Activated naive CD8-positive, alpha-beta T cell treated with anti-CD3 and anti-CD28 coated beads, Interleukin-2, amount 10 ng/mL, durations not matched to agents 7 days and 5 days (primary cell): ENCODE results near the gene SLC2A4RG. TPM values are rescaled to one million over a fixed set of nuclear protein-coding genes. Genes with fewer than 3 reads are reported as not detected.

Source experiments
- ATAC-seq: fragments of 150-1000 bp; cut with Tn5 transposase; one replicate; pipeline ENCODE4 v1.10.0; 2021; ENCODE audit warnings: low read depth, moderate library complexity
- POLR2A ChIA-PET: fragments of 350-600 bp; sonication (Branson Sonifier 250); formaldehyde crosslinking; loops from one replicate; lab custom pipeline; 2021; ENCODE audit warnings: antibody characterized with exemption; lab: Charles Lee
- DNase-seq: peaks from one replicate; pipeline ENCODE4 v3.0.0; 2021
- H3K27ac Mint-ChIP-seq: one replicate; pipeline ENCODE4 v1.8.0; 2022; ENCODE audit warnings: mild to moderate bottlenecking, mixed read lengths
- H3K27me3 Mint-ChIP-seq: one replicate; pipeline ENCODE4 v1.8.0; 2022; ENCODE audit warnings: mild to moderate bottlenecking, moderate library complexity, mixed read lengths
- H3K36me3 Mint-ChIP-seq: one replicate; pipeline ENCODE4 v1.8.0; 2021; ENCODE audit warnings: mild to moderate bottlenecking, mixed read lengths
- H3K4me1 Mint-ChIP-seq: one replicate; pipeline ENCODE4 v1.8.0; 2021; ENCODE audit warnings: mixed read lengths
- H3K4me3 Mint-ChIP-seq: one replicate; pipeline ENCODE4 v1.8.0; 2022; ENCODE audit warnings: mild to moderate bottlenecking, moderate library complexity, mixed read lengths
- H3K9me3 Mint-ChIP-seq: one replicate; pipeline ENCODE4 v1.8.0; 2021; ENCODE audit warnings: mixed read lengths
- total RNA-seq, 2 experiments: library from RNA; stranded (reverse); gene quantifications; one replicate each; pipeline ENCODE4 v1.2.3, GENCODE V29; 2021

Gene SLC2A4RG
- total RNA-seq, 2 experiments from 2014 or later: 128 to 134 TPM

GRCh38 chr20:63792866-63793265 is 53.3 kb downstream of the SLC2A4RG start:
- Mint-ChIP-seq H3K9me3 (no peaks in the 10 kb centered on the region), H3K27ac (no peak overlapping the region), H3K4me3 (no peak overlapping the region), H3K36me3 (no peaks in the 10 kb centered on the region), H3K27me3 (peaks cover 24% of the 10 kb centered on the region), H3K4me1 (peaks cover 6% of the 10 kb centered on the region)
- DNase-seq: no peak
- POLR2A ChIA-PET: no interaction called here
- no peak for ATAC-seq

Other genes starting within 250 kb of the SLC2A4RG start
- under 1 TPM in 1 of 2 experiments, not detected in 1; 0.26 TPM for gene EEF1A2, start 240.7 kb upstream of the SLC2A4RG start, total RNA-seq
- 100 to 1,000 TPM; 242 to 248 TPM for gene PPDPF, start 219.0 kb upstream of the SLC2A4RG start, total RNA-seq
- gene PTK6, start 202.4 kb upstream of the SLC2A4RG start, total RNA-seq: under 1 TPM; 0.11 to 0.31 TPM
- gene SRMS, start 192.0 kb upstream of the SLC2A4RG start, total RNA-seq: not detected
- gene FNDC11, start 185.6 kb upstream of the SLC2A4RG start, total RNA-seq: under 1 TPM; 0.48 to 0.55 TPM
- 100 to 1,000 TPM; 118 to 128 TPM for gene HELZ2, start 165.5 kb upstream of the SLC2A4RG start, total RNA-seq
- 10 to 100 TPM; 20.5 to 21.6 TPM for gene GMEB2, start 112.7 kb upstream of the SLC2A4RG start, total RNA-seq
- gene STMN3, start 86.4 kb upstream of the SLC2A4RG start, total RNA-seq: 10 to 100 TPM; 42.1 to 45.6 TPM
- gene RTEL1, start 81.5 kb upstream of the SLC2A4RG start, total RNA-seq: 10 to 100 TPM; 41.3 to 41.5 TPM
- gene TNFRSF6B, start 43.1 kb upstream of the SLC2A4RG start, total RNA-seq: not detected
- 10 to 100 TPM; 68.8 to 73.1 TPM for gene ARFRP1, start 31.8 kb upstream of the SLC2A4RG start, total RNA-seq
- gene ZGPAT, start 31.7 kb upstream of the SLC2A4RG start, total RNA-seq: 10 to 100 TPM; 43.0 to 44.5 TPM
- 100 to 1,000 TPM; 144 to 159 TPM for gene LIME1, start 3.1 kb upstream of the SLC2A4RG start, total RNA-seq
- under 1 TPM; 0.11 to 0.25 TPM for gene ZBTB46, start 91.5 kb downstream of the SLC2A4RG start, total RNA-seq
- not detected for gene ABHD16B, start 121.7 kb downstream of the SLC2A4RG start, total RNA-seq
- gene TPD52L2, start 125.5 kb downstream of the SLC2A4RG start, total RNA-seq: 10 to 100 TPM; 37.9 to 39.5 TPM
- 10 to 100 TPM; 48.3 to 49.2 TPM for gene DNAJC5, start 155.3 kb downstream of the SLC2A4RG start, total RNA-seq
- 10 to 100 TPM; 45.0 to 48.4 TPM for gene UCKL1, start 216.6 kb downstream of the SLC2A4RG start, total RNA-seq
- gene ZNF512B, start 230.2 kb downstream of the SLC2A4RG start, total RNA-seq: 10 to 100 TPM; 15.4 TPM
- gene SAMD10, start 239.9 kb downstream of the SLC2A4RG start, total RNA-seq: 10 to 100 TPM; 16.2 to 18.8 TPM
- gene PRPF6, start 241.4 kb downstream of the SLC2A4RG start, total RNA-seq: 10 to 100 TPM; 76.7 to 78.4 TPM